Measurements from ENCODE around the gene RASD1.

RASD1 gene

DNA sequence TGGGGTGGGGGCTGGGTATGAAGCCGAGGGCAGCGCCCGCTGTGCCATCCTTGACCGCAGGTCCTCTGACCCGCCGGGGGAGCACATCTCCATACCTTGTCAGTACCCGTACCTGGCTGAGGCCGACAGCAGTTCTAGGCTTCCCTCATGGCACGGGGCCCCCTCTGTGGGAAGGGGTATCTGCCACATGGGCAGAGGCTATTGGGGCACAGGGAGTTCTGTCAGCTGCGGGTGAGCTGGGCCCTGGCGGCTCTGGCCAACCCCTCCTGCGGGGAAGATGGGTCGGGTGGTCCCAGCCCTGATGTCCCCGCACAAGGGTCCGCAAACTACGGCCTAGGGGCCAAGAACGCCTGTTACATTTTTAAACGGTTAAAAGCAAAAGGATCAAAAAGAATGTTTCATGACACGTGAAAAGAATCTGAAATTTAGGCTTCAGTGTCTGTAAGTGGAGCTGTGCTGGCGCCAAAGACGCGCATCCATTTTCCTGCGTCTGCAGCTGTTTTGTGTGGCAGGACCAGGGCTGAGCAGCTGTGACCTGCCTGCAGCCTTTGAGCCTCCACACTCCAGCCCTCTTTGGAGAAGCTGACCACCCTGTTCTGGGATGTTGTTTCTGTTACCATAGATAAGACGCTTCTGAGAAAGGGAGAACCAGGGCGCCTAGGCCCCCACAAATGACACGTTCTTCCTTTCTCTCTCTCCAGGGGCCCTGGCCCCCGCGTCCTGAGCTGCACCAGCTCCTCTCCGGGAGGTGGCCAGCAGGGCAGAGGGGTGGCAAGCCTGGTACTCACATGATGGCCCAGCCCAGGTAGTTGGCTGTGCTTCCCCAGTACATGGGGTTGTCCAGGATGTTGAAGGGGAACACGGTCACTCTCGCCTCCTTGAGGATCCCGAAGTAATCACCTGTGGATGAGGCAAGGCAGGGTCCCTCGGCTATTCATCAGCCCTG is 12.7 kb upstream of the RASD1 start:
- Mint-ChIP-seq H3K9me3 (no peaks in the 10 kb centered on the region), H3K4me1 (ENCODE audit: low read depth) (peaks cover 14% of the 10 kb centered on the region), H3K36me3 (ENCODE audit: low read depth) (no peaks in the 10 kb centered on the region), H3K27ac (no peak overlapping the region), H3K4me3 (no peak overlapping the region), H3K27me3 (no peaks in the 10 kb centered on the region)

DNA sequence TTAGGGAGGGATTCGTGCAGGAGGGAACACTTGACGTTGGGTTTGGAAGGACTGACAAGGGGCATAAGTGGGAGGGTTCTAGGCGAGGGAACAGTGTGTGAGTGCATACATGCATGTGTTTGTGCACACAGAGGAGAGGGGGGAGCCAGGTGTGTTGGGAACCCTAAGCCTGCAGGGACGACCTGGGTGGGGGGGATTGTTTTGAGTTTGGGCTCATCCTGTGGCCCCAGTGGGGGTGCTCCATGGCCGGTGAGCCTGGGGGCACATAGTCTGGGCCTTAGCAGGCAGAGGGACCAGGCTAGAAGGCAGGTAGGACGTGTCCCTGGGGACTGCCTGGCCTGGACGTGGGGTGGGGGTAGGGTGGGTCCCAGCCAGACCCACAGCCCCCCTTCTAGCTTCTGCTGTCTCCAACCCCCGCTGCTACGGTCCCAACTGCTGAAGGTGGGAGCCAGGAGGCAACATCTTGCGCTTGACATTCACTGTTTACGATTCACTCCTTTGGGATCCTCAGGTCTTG is 11.9 kb upstream of the RASD1 start:
- Mint-ChIP-seq H3K36me3 (ENCODE audit: low read depth) (no peaks in the 10 kb centered on the region), H3K27ac (no peak overlapping the region), H3K9me3 (no peaks in the 10 kb centered on the region), H3K27me3 (no peaks in the 10 kb centered on the region), H3K4me1 (ENCODE audit: low read depth) (peaks cover 14% of the 10 kb centered on the region), H3K4me3 (no peak overlapping the region)

- H3K9me3 Mint-ChIP-seq, result no peaks in the 10 kb centered on the region
- H3K27ac Mint-ChIP-seq, result no peak overlapping the region
- H3K4me3 Mint-ChIP-seq, result no peak overlapping the region
- no peaks in the 10 kb centered on the region for H3K27me3 Mint-ChIP-seq
- no peaks in the 10 kb centered on the region for H3K36me3 Mint-ChIP-seq (ENCODE audit: low read depth)
- H3K4me1 Mint-ChIP-seq (ENCODE audit: low read depth), result peaks cover 14% of the 10 kb centered on the region
These were observed 11.3 kb upstream of the RASD1 start for GRCh38 chr17:17507465-17508011.

- no peak overlapping the region for H3K27ac Mint-ChIP-seq
- H3K4me3 Mint-ChIP-seq, result no peak overlapping the region
- peaks cover 14% of the 10 kb centered on the region for H3K4me1 Mint-ChIP-seq (ENCODE audit: low read depth)
These were observed 10.8 kb upstream of the RASD1 start for GRCh38 chr17:17506893-17507464.

DNA sequence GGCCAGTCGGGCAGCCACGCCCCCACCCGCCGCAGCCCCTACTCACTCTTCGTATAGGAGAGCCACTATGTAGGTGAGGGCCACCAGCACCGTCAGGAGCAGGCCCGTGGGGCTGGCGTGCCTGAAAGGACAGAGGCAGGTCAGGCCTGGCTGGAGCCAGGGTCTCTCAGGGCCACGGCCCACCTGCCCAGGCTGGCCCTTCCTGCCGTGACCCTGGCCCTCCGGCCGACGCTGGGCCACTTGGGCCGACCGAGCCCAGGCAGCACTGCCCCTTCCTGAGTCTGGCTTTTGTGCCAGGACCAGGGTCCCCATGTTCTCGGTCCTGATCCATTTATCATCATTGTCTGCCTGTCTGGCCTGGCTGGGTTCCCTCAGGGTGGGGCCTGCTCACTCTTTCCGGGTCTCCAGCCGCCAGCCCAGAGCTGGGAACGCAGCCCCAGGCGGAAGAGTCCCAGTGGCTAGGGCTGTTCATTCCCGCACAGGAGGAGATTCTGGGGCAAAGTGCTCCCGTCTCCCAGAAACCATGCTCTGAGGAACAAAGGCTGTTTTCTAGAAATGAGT is 10.1 kb upstream of the RASD1 start:
- H3K4me1 Mint-ChIP-seq (ENCODE audit: low read depth), result peaks cover 14% of the 10 kb centered on the region
- no peaks in the 10 kb centered on the region for H3K27me3 Mint-ChIP-seq
- no peak overlapping the region for H3K4me3 Mint-ChIP-seq
- no peak overlapping the region for H3K27ac Mint-ChIP-seq
- H3K36me3 Mint-ChIP-seq (ENCODE audit: low read depth), result no peaks in the 10 kb centered on the region
- no peaks in the 10 kb centered on the region for H3K9me3 Mint-ChIP-seq

More at GRCh38 chr17:17506893-17507464, 10.8 kb upstream of the RASD1 start:
- Mint-ChIP-seq H3K9me3 (no peaks in the 10 kb centered on the region), H3K36me3 (ENCODE audit: low read depth) (no peaks in the 10 kb centered on the region), H3K27me3 (no peaks in the 10 kb centered on the region)

DNA sequence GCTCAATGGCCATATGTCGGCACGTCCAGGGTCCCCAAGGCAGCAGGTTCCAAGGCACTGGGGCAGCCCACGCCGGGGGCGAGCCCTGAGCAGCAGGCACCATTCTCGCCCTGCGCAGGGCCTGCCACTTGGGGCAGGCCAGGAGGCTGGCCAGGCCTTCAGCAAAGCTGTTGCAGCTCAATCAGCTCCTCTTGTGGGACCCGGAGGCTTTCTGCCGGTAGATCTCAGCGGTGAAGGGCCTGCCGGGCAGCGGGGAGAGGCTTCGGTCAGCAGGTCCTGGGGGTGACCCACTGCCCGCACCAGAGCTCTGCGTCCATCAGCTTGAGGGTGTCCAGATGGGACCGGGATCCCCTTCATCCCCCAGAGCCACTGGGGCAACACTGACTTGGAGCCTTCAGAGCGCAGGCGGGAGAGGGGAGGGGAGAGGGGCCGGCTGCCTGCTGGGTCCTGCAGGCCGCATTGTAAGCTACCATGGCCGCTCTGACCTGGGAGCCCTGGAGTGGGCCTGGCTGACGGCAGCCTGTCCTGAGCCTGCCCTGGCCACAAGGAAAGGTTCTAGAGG is 9.5 kb upstream of the RASD1 start:
- Mint-ChIP-seq H3K9me3 (no peaks in the 10 kb centered on the region), H3K27ac (no peak overlapping the region), H3K4me3 (no peak overlapping the region), H3K27me3 (no peaks in the 10 kb centered on the region), H3K4me1 (ENCODE audit: low read depth) (peaks cover 8% of the 10 kb centered on the region), H3K36me3 (ENCODE audit: low read depth) (no peaks in the 10 kb centered on the region)

DNA sequence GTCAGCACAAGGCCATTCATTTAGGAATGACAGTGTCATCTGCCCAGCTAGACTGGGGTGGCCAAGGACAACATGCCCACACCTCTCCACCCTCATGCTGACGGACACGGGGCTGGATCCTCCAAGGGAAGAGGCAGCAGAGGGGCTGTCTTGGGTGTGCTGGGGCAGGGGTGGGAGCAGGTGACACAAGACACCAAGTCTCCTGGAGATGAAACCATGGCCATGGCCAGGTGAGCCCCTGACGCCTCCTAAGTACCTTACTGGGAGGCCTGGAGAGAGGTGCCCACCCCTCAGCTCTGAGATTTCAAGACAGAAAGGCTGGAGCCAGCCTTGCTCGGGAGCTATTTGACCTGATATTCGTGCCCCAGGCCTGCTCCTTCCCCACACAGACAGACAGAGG is 9.0 kb upstream of the RASD1 start:
- H3K4me1 Mint-ChIP-seq (ENCODE audit: low read depth), result peaks cover 3% of the 10 kb centered on the region
- H3K27ac Mint-ChIP-seq, result no peak overlapping the region
- H3K36me3 Mint-ChIP-seq (ENCODE audit: low read depth), result no peaks in the 10 kb centered on the region
- no peaks in the 10 kb centered on the region for H3K9me3 Mint-ChIP-seq
- H3K27me3 Mint-ChIP-seq, result peaks cover 3% of the 10 kb centered on the region
- no peak overlapping the region for H3K4me3 Mint-ChIP-seq

- no peak overlapping the region for H3K4me3 Mint-ChIP-seq
- no peaks in the 10 kb centered on the region for H3K36me3 Mint-ChIP-seq (ENCODE audit: low read depth)
- no peaks in the 10 kb centered on the region for H3K4me1 Mint-ChIP-seq (ENCODE audit: low read depth)
- no peak overlapping the region for H3K27ac Mint-ChIP-seq
- H3K9me3 Mint-ChIP-seq, result no peaks in the 10 kb centered on the region
- peaks cover 3% of the 10 kb centered on the region for H3K27me3 Mint-ChIP-seq
These were observed 8.3 kb upstream of the RASD1 start for GRCh38 chr17:17504341-17505140.

DNA sequence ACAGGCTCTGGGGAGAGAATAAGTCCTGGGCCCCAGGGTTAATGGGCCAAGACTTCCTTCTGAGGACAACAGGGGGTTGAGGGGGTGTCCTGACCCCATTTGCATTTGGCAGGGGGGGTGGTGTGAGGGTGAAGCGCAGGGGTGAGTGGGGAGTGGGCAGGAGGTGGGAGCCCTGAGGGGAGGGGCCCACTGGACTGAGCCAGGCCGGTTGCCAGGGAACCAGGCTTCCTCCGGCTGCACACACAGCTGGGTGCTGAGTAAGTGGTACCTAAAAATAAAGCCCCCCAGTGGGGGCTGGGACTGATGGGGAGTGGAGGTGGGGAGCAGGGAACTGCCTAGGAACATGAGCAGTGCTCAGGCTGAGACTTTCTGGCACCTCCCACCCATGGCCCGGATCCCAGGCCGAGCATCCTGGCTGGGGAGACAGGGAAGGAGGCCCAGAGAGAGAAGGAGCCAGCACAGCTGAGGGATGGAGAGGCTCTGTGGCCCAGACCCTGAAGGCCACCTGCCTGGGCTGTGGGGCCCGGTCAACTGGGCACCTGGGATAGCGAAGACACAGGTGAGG is 7.5 kb upstream of the RASD1 start:
- no peaks in the 10 kb centered on the region for H3K36me3 Mint-ChIP-seq (ENCODE audit: low read depth)
- no peak overlapping the region for H3K27ac Mint-ChIP-seq
- no peak overlapping the region for H3K4me3 Mint-ChIP-seq
- no peaks in the 10 kb centered on the region for H3K4me1 Mint-ChIP-seq (ENCODE audit: low read depth)
- no peaks in the 10 kb centered on the region for H3K9me3 Mint-ChIP-seq
- H3K27me3 Mint-ChIP-seq, result peaks cover 3% of the 10 kb centered on the region

DNA sequence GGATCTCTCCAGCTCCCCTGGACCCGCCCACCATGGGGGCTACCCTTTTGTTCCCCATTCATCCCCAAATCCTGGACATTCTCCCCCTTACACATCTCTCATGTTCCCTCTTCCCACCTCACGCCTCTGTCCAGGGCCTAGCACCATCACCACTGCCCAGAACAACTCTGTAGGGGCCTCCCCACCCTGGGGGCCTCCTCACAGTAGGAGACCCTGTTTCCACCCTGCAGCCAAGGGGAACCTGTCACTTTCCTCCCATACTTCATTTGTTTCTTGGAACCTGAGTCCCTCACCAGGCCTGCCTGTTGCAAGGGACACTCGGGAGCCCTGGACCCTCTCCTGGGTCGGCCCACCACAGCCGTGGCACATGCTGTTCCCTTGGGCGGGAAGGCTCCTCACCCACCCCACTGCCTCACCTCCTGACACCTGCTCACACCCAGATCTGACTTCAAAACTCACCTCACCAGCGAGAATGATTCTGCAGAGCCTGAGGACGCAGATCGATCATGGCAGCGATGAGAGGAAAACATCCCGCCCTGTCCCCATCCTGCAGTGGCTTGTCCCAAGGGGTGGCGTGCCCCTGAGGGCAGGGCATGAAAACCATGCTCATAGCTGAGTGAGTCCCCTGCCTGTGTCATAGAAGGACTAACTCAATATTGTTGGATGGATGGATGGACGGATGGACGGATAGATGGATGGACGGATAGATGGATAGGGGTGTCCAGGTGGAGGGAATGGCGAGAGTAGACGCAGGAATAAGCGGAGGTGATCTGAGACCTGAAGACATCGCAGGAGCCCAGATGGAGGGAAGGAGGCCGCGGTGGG is 6.8 kb upstream of the RASD1 start:
- Mint-ChIP-seq H3K9me3 (no peaks in the 10 kb centered on the region), H3K27ac (no peak overlapping the region), H3K27me3 (peaks cover 3% of the 10 kb centered on the region), H3K36me3 (ENCODE audit: low read depth) (no peaks in the 10 kb centered on the region), H3K4me3 (no peak overlapping the region), H3K4me1 (ENCODE audit: low read depth) (no peaks in the 10 kb centered on the region)

GRCh38 chr17:17500999-17501605 is 4.9 kb upstream of the RASD1 start:
- no peaks in the 10 kb centered on the region for H3K9me3 Mint-ChIP-seq

DNA sequence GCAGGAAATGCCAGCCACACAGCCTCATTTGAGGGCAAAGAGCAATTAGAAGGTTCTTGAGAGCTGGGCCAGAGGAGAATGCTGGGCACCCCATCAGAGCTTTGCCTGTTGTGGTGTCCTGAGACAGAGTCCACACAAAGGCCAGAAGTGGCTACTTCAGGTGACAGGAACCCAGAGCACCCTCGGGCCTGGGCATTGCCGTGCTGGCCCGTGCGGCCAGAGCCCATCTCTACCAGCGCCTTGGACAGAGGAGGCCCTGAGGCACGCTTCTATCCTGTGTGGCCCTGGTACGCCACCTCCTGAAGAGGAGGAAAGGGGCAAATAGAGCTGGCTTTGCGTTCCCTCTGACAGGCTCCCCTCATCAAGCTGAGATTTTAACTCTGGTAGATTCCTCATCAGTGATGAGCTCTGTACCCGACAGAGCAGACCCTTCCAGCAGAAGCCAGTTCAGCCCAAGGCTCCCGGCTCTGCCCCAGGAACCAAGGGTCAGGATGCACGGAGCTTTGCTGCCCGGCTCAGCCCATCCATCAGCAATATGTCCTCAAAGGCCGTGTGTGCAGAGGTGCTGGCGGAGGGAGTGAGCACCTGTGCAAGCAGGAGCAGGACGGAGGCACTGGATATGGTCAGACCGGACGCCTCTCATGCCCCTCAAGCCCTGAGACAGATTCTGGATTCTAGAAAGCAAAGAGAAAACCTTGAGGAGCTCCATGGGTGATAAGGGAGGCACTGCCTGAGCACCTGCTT is 3.4 kb upstream of the RASD1 start:
- no peak overlapping the region for H3K4me3 Mint-ChIP-seq
- H3K4me1 Mint-ChIP-seq (ENCODE audit: low read depth), result peaks cover 16% of the 10 kb centered on the region
- no peaks in the 10 kb centered on the region for H3K36me3 Mint-ChIP-seq (ENCODE audit: low read depth)
- H3K9me3 Mint-ChIP-seq, result no peaks in the 10 kb centered on the region
- H3K27me3 Mint-ChIP-seq, result peaks cover 15% of the 10 kb centered on the region
- no peak overlapping the region for H3K27ac Mint-ChIP-seq

More at GRCh38 chr17:17500999-17501605, 4.9 kb upstream of the RASD1 start:
- no peaks in the 10 kb centered on the region for H3K36me3 Mint-ChIP-seq (ENCODE audit: low read depth)
- no peak overlapping the region for H3K4me3 Mint-ChIP-seq
- peaks cover 4% of the 10 kb centered on the region for H3K4me1 Mint-ChIP-seq (ENCODE audit: low read depth)
- H3K27ac Mint-ChIP-seq, result no peak overlapping the region
- H3K27me3 Mint-ChIP-seq, result peaks cover 3% of the 10 kb centered on the region

Measured in stimulated activated naive CD8-positive, alpha-beta T cell treated with anti-CD3 and anti-CD28 coated beads, Interleukin-15, Interleukin-2, amounts not matched to agents 100 ng/mL and 50 ng/mL, for 24 hours (primary cell).